HepG2 (cell line): ENCODE measurements around the gene ZNF606. TPM values are rescaled to one million over a fixed set of nuclear protein-coding genes. Genes with fewer than 3 reads are reported as not detected.

Experiments used
- AGO1 ChIP-seq: fragments of 200-400 bp; formaldehyde crosslinking; IDR thresholded peaks from 2 replicates; pipeline ENCODE4 v1.6.1; 2017; ENCODE audit warnings: mild to moderate bottlenecking, low read depth, low read length, moderate library complexity; ENCODE audit not compliant: poor library complexity, severe bottlenecking
- FOSL2 ChIP-seq: sonication (generic); formaldehyde crosslinking; IDR thresholded peaks from 2 replicates; pipeline ENCODE4 v1.4.0; 2020; ENCODE audit warnings: missing genetic modification reagents
- HBP1 ChIP-seq: IDR thresholded peaks from 2 replicates; pipeline ENCODE4 v1.6.1; 2016; ENCODE audit warnings: low read depth, control low read depth
- KDM3A ChIP-seq: IDR thresholded peaks from 2 replicates; pipeline ENCODE4 v1.6.1; 2018; ENCODE audit warnings: low read depth, missing compliant biosample characterization
- MAZ ChIP-seq, 2 experiments: sonication (generic) in 1 of 2; formaldehyde crosslinking in 1 of 2; IDR thresholded peaks; 2 replicates each; pipeline versions ENCODE4 v1.5.0 to v1.6.1; 2012 to 2020; ENCODE audit warnings: low read depth in 2 of 2, mild to moderate bottlenecking in 2 of 2, borderline replicate concordance in 1 of 2, improper control_type of control experiment in 1 of 2, low read length in 1 of 2, missing genetic modification reagents in 1 of 2, moderate library complexity in 1 of 2
- PAXIP1 ChIP-seq: sonication (generic); formaldehyde crosslinking; conservative IDR thresholded peaks from 2 replicates; pipeline ENCODE4 v1.4.0; 2020; ENCODE audit warnings: mild to moderate bottlenecking, missing genetic modification reagents, moderate library complexity
- PHF21A ChIP-seq: sonication (generic); formaldehyde crosslinking; IDR thresholded peaks from 2 replicates; pipeline ENCODE4 v1.5.0; 2020; ENCODE audit warnings: mild to moderate bottlenecking, missing genetic modification reagents
- RBM39 ChIP-seq: fragments of 200-400 bp; formaldehyde crosslinking; IDR thresholded peaks from one replicate; pipeline ENCODE4 v1.6.1; 2018; ENCODE audit warnings: antibody characterized with exemption, mild to moderate bottlenecking, low read depth, low read length; ENCODE audit not compliant: poor library complexity, severe bottlenecking
- RXRA ChIP-seq: sonication (generic); formaldehyde crosslinking; IDR thresholded peaks from 2 replicates; pipeline ENCODE4 v1.5.1; 2020; ENCODE audit warnings: missing genetic modification reagents
- SALL2 ChIP-seq: sonication (generic); formaldehyde crosslinking; IDR thresholded peaks from 2 replicates; pipeline ENCODE4 v1.8.1; 2023; ENCODE audit warnings: mild to moderate bottlenecking, missing genetic modification reagents, inconsistent platforms
- SKI ChIP-seq: fragments of 450-650 bp; IDR thresholded peaks from one replicate; pipeline ENCODE4 v1.6.1; 2018; ENCODE audit warnings: mild to moderate bottlenecking; ENCODE audit not compliant: partially characterized antibody
- SMAD3 ChIP-seq: sonication (generic); formaldehyde crosslinking; IDR thresholded peaks from 2 replicates; pipeline ENCODE4 v1.4.0; 2020; ENCODE audit warnings: missing genetic modification reagents
- TBX2 ChIP-seq: sonication (generic); formaldehyde crosslinking; IDR thresholded peaks from 2 replicates; pipeline ENCODE4 v1.5.0; 2020; ENCODE audit warnings: missing genetic modification reagents, mild to moderate bottlenecking, borderline replicate concordance
- TIGD3 ChIP-seq: sonication (generic); formaldehyde crosslinking; IDR thresholded peaks from 2 replicates; pipeline ENCODE4 v1.5.1; 2020; ENCODE audit warnings: mild to moderate bottlenecking, missing genetic modification reagents, borderline replicate concordance
- U2AF1 ChIP-seq: fragments of 200-400 bp; formaldehyde crosslinking; optimal IDR thresholded peaks from 2 replicates; pipeline ENCODE3; 2017; ENCODE audit warnings: mild to moderate bottlenecking, low read depth, low read length
- ZBTB14 ChIP-seq: sonication (generic); formaldehyde crosslinking; IDR thresholded peaks from 2 replicates; pipeline ENCODE4 v1.4.0; 2020; ENCODE audit warnings: missing genetic modification reagents
- ZBTB33 ChIP-seq: sonication (generic); formaldehyde crosslinking; IDR thresholded peaks from 2 replicates; pipeline ENCODE4 v1.4.0; 2020; ENCODE audit warnings: missing genetic modification reagents
- ZNF101 ChIP-seq: sonication (generic); formaldehyde crosslinking; IDR thresholded peaks from 2 replicates; pipeline ENCODE4 v1.4.0; 2020; ENCODE audit warnings: mild to moderate bottlenecking, low read depth, missing genetic modification reagents, borderline replicate concordance
- polyA plus RNA-seq, 8 experiments: library from polyadenylated mRNA; depleted of rRNA in 3 of 8; stranded (reverse) in 7 of 8; unstranded in 1 of 8; fragments of >200 nt; fragmentation: Illumina TruSeq in 4 of 8; extraction: Trizol in 4 of 8; gene quantifications; 2 replicates each; pipeline versions ENCODE4 v1.2.1 to v1.2.3, GENCODE V29; 2011 to 2016; ENCODE audit warnings: low read depth in 4 of 8, missing spikeins in 1 of 8, mixed read lengths in 1 of 8; ENCODE audit not compliant: insufficient read depth in 1 of 8
- total RNA-seq, 5 experiments: library from RNA; depleted of rRNA; stranded (reverse); fragments of >200 nt; fragmentation: Illumina TruSeq; extraction: Trizol; gene quantifications; 2 replicates each; pipeline ENCODE4 v1.2.3, GENCODE V29; 2016; ENCODE audit warnings: low read depth in 1 of 5

The ZNF606 gene
- total and polyA plus RNA-seq, 2 of the 13 experiments (the other 11 are each of a cell fraction or from before 2014, with no cell fraction given), result 4.2 to 14.8 TPM

GRCh38 chr19:57947419-57948134 is 55.0 kb downstream of the ZNF606 start, which contains the start of gene ZNF256 (continued):
- peak; percentile 66 for TF ChIP-seq U2AF1
- TF ChIP-seq ZNF101 (CRISPR knock-in tag), result 0 out of 2 replicates have a peak, but pooled peaks have one; percentile 28
- TF ChIP-seq SMAD3 (CRISPR knock-in tag), result no peak
- peak; percentile 27; the same call in 1 of the 2 replicates for TF ChIP-seq FOSL2 (CRISPR knock-in tag)
- TF ChIP-seq ZBTB33 (CRISPR knock-in tag), result peak; percentile 71
- 0 out of 2 replicates have a peak, but pooled peaks have one; percentile 49 for TF ChIP-seq HBP1
- TF ChIP-seq ZBTB14 (CRISPR knock-in tag), result no peak
- peak; percentile 38; the same call in 1 of the 2 replicates for TF ChIP-seq RXRA (CRISPR knock-in tag)
- TF ChIP-seq PAXIP1 (CRISPR knock-in tag), result peak; percentile 42
- TF ChIP-seq TIGD3, result 0 out of 2 replicates have a peak, but pooled peaks have one; percentile 53
- peak; percentile 88; the same call in 1 of the 2 replicates for TF ChIP-seq MAZ (IDR thresholded peaks at IDR 0.05; ENCODE audit: borderline replicate concordance, low read depth, low read length)
- peak; percentile 65 for TF ChIP-seq MAZ (CRISPR knock-in tag; IDR thresholded peaks at IDR 0.05; ENCODE audit: low read depth)
- peak; percentile 29; the same call in 1 of the 2 replicates for TF ChIP-seq KDM3A (CRISPR knock-in tag)
- TF ChIP-seq SALL2 (CRISPR knock-in tag), result peak; percentile 70; the same call in 1 of the 2 replicates
- TF ChIP-seq PHF21A (CRISPR knock-in tag), result peak; percentile 61; the same call in 1 of the 2 replicates
- peak; percentile 76 for TF ChIP-seq TBX2 (CRISPR knock-in tag)
- TF ChIP-seq RBM39, result no peak
- peak; percentile 23 for TF ChIP-seq SKI
- TF ChIP-seq AGO1, result peak; percentile 17
